ENCODE results near the gene PES1. TPM values are rescaled to one million over a fixed set of nuclear protein-coding genes. Genes with fewer than 3 reads are reported as not detected.

PES1 gene
- total RNA-seq, 1 donor from 2014 or later = 88.7 TPM

GRCh38 chr22:30547188-30547587 lies 44.5 kb downstream of the PES1 start:
- H3K4me1 ChIP-seq (ENCODE audit: insufficient read depth, low read length) = peaks cover 4% of the 10 kb centered on the region
- H3K9ac ChIP-seq (ENCODE audit: low read length) = no peak overlapping the region
- H3K4me2 ChIP-seq (ENCODE audit: low read length) = no peak overlapping the region
- no peaks in the 10 kb centered on the region for H3K36me3 ChIP-seq (ENCODE audit: insufficient read depth, low read length)
- H3K27me3 ChIP-seq (ENCODE audit: insufficient read depth, low read length) = peaks cover 11% of the 10 kb centered on the region
- no peaks in the 10 kb centered on the region for H3K9me3 Mint-ChIP-seq (ENCODE audit: unreplicated experiment)
- DNase-seq (ENCODE audit: low read depth) (no peak), FAIRE-seq (no peak)
- no peaks in the 10 kb centered on the region for H3K9me3 ChIP-seq (ENCODE audit: insufficient read depth, low read depth, low read length)
- TF ChIP-seq EZH2 (IDR thresholded peaks at IDR 0.05; ENCODE audit: insufficient read depth, low read length) = no peak
- no peak for TF ChIP-seq CTCF (IDR thresholded peaks at IDR 0.05; ENCODE audit: insufficient read depth, low read depth, low read length)
- no peak overlapping the region for H3K27ac Mint-ChIP-seq (ENCODE audit: unreplicated experiment)
- no peaks in the 10 kb centered on the region for H4K20me1 ChIP-seq (ENCODE audit: insufficient read depth, low read length)
- no peak overlapping the region for H2AFZ ChIP-seq (ENCODE audit: low read depth, low read length)
- no peak overlapping the region for H3K4me3 ChIP-seq (ENCODE audit: insufficient read depth, low read depth, low read length)
- no peaks in the 10 kb centered on the region for H3K36me3 Mint-ChIP-seq (ENCODE audit: low read depth, unreplicated experiment)
- no peak overlapping the region for H3K27ac ChIP-seq (ENCODE audit: low read depth, low read length)
- H3K4me1 Mint-ChIP-seq (ENCODE audit: low read depth, unreplicated experiment) = no peaks in the 10 kb centered on the region
- no peak overlapping the region for H3K4me3 Mint-ChIP-seq (ENCODE audit: unreplicated experiment)
- H3K79me2 ChIP-seq (ENCODE audit: insufficient read depth, low read length) = no peaks in the 10 kb centered on the region
- H3K27me3 Mint-ChIP-seq (ENCODE audit: low read depth, unreplicated experiment) = peaks cover 46% of the 10 kb centered on the region

- Histone ChIP-seq H4K20me1 (ENCODE audit: insufficient read depth, low read length) (no peaks in the 10 kb centered on the region), H3K4me1 (ENCODE audit: insufficient read depth, low read length) (peaks cover 7% of the 10 kb centered on the region), H3K36me3 (ENCODE audit: insufficient read depth, low read length) (no peaks in the 10 kb centered on the region), H3K4me3 (ENCODE audit: insufficient read depth, low read depth, low read length) (no peak within 1 kb of the TSS), H3K9ac (ENCODE audit: low read length) (no peak within 1 kb of the TSS), H3K27ac (ENCODE audit: low read depth, low read length) (no peak within 1 kb of the TSS), H3K4me2 (ENCODE audit: low read length) (no peak within 1 kb of the TSS), H3K9me3 (ENCODE audit: insufficient read depth, low read depth, low read length) (no peaks in the 10 kb centered on the region), H3K79me2 (ENCODE audit: insufficient read depth, low read length) (no peaks in the 10 kb centered on the region), H2AFZ (ENCODE audit: low read depth, low read length) (no peak within 1 kb of the TSS), H3K27me3 (ENCODE audit: insufficient read depth, low read length) (peaks cover 11% of the 10 kb centered on the region)
- Mint-ChIP-seq H3K27me3 (ENCODE audit: low read depth, unreplicated experiment) (peaks cover 48% of the 10 kb centered on the region), H3K36me3 (ENCODE audit: low read depth, unreplicated experiment) (no peaks in the 10 kb centered on the region), H3K4me3 (ENCODE audit: unreplicated experiment) (no peak within 1 kb of the TSS), H3K27ac (ENCODE audit: unreplicated experiment) (no peak within 1 kb of the TSS), H3K4me1 (ENCODE audit: low read depth, unreplicated experiment) (no peaks in the 10 kb centered on the region), H3K9me3 (ENCODE audit: unreplicated experiment) (no peaks in the 10 kb centered on the region)
- DNase-seq (ENCODE audit: low read depth) = no peak
- TF ChIP-seq EZH2 (IDR thresholded peaks at IDR 0.05; ENCODE audit: insufficient read depth, low read length) (no peak), CTCF (IDR thresholded peaks at IDR 0.05; ENCODE audit: insufficient read depth, low read depth, low read length) (no peak)
- FAIRE-seq = no peak
Measured at GRCh38 chr22:30546616-30547015, 45.1 kb downstream of the PES1 start, which contains the start of gene SEC14L6. Gene SEC14L6 (minus strand): TSS chr22:30546741. CDS start chr22:30546682, 59 bp downstream.

GRCh38 chr22:30542811-30543188 lies 48.9 kb downstream of the PES1 start:
- TF ChIP-seq EZH2 (IDR thresholded peaks at IDR 0.05; ENCODE audit: insufficient read depth, low read length) = no peak
- no peak for TF ChIP-seq CTCF (IDR thresholded peaks at IDR 0.05; ENCODE audit: insufficient read depth, low read depth, low read length)
- H3K4me1 ChIP-seq (ENCODE audit: insufficient read depth, low read length) = peaks cover 7% of the 10 kb centered on the region
- H3K36me3 ChIP-seq (ENCODE audit: insufficient read depth, low read length) = no peaks in the 10 kb centered on the region
- H3K9ac ChIP-seq (ENCODE audit: low read length) = no peak overlapping the region
- no peaks in the 10 kb centered on the region for H3K9me3 ChIP-seq (ENCODE audit: insufficient read depth, low read depth, low read length)
- peaks cover 8% of the 10 kb centered on the region for H3K27me3 ChIP-seq (ENCODE audit: insufficient read depth, low read length)
- no peaks in the 10 kb centered on the region for H3K79me2 ChIP-seq (ENCODE audit: insufficient read depth, low read length)
- Mint-ChIP-seq H3K9me3 (ENCODE audit: unreplicated experiment) (no peaks in the 10 kb centered on the region), H3K27me3 (ENCODE audit: low read depth, unreplicated experiment) (peaks cover 43% of the 10 kb centered on the region), H3K4me1 (ENCODE audit: low read depth, unreplicated experiment) (no peaks in the 10 kb centered on the region), H3K27ac (ENCODE audit: unreplicated experiment) (no peak overlapping the region), H3K4me3 (ENCODE audit: unreplicated experiment) (peak overlapping the region; percentile 70), H3K36me3 (ENCODE audit: low read depth, unreplicated experiment) (no peaks in the 10 kb centered on the region)
- H4K20me1 ChIP-seq (ENCODE audit: insufficient read depth, low read length) = no peaks in the 10 kb centered on the region
- peak overlapping the region; percentile 81 for H3K4me2 ChIP-seq (ENCODE audit: low read length)
- peak overlapping the region; percentile 39 for H3K4me3 ChIP-seq (ENCODE audit: insufficient read depth, low read depth, low read length)
- no peak for FAIRE-seq
- H2AFZ ChIP-seq (ENCODE audit: low read depth, low read length) = no peak overlapping the region
- DNase-seq (ENCODE audit: low read depth) = no peak
- no peak overlapping the region for H3K27ac ChIP-seq (ENCODE audit: low read depth, low read length)

All from astrocyte (in vitro differentiated cells and primary cell).